K562 (cell line): ENCODE results near the gene SIRT7. TPM values are rescaled to one million over a fixed set of nuclear protein-coding genes. Genes with fewer than 3 reads are reported as not detected.

Source experiments
- ATAC-seq: fragments of 200-7000 bp; cut with Tn5 transposase; 3 replicates; pipeline ENCODE4 v1.9.1; 2020; ENCODE audit warnings: moderate library complexity
- BruUV-seq: library from RNA; stranded (reverse); fragments of 400-500 nt; replicated peaks from 2 replicates; lab custom pipeline; 2021; lab: Mats Ljungman, UMichigan
- CTCF ChIA-PET: fragments of 300-600 bp; formaldehyde crosslinking; extraction: SDS; loops from one replicate; lab custom pipeline; 2021; ENCODE audit warnings: low intra/inter-chr PET ratio; lab: Yijun Ruan, JAX
- POLR2A ChIA-PET: fragments of 300-600, 350-650 bp; sonication (Branson Sonifier 250); formaldehyde crosslinking; extraction: SDS; loops from one replicate; lab custom pipeline; 2021; ENCODE audit warnings: antibody characterized with exemption, inconsistent platforms; lab: Yijun Ruan, JAX
- DNase-seq, 4 experiments: peaks; one replicate each; pipeline versions ENCODE4 v3.0.0 to v3.0.0-alpha.2; 2011 to 2018; ENCODE audit warnings: low spot score in 3 of 4, mixed read lengths in 3 of 4; ENCODE audit errors: extremely low read depth in 1 of 4
- FAIRE-seq: peaks from 2 replicates; lab custom pipeline; 2011; peaks lifted over from hg19 to GRCh38; lab: Jason Lieb, UNC
- H2AFZ ChIP-seq: 2 replicates; pipeline ENCODE4 v1.6.0; 2011; ENCODE audit warnings: low read depth, low read length, control low read depth, inconsistent platforms
- H3K27ac ChIP-seq: fragments of 200-600 bp; 3 replicates; pipeline ENCODE4 v1.8.0; 2011; ENCODE audit warnings: low read depth, mild to moderate bottlenecking, control low read depth, inconsistent platforms, low read length, moderate library complexity, mixed read lengths; ENCODE audit errors: extremely low read depth
- H3K27me3 ChIP-seq, 2 experiments: fragments of 300-600 bp in 1 of 2; 2 replicates in 1 of 2; 3 replicates in 1 of 2; pipeline versions ENCODE4 v1.6.0 to v1.8.0; 2011; ENCODE audit warnings: inconsistent platforms in 2 of 2, low read length in 2 of 2, mild to moderate bottlenecking in 1 of 2, mixed read lengths in 1 of 2, moderate library complexity in 1 of 2; ENCODE audit not compliant: control insufficient read depth in 2 of 2, insufficient read depth in 2 of 2
- H3K36me3 ChIP-seq: fragments of 300-600 bp; 3 replicates; pipeline ENCODE4 v1.8.0; 2011; ENCODE audit warnings: mild to moderate bottlenecking, low read length, inconsistent platforms; ENCODE audit not compliant: control insufficient read depth, insufficient read depth
- H3K4me1 ChIP-seq, 2 experiments: fragments of 200-600 bp in 1 of 2; replicated peaks in 1 of 2; 2 replicates in 1 of 2; 3 replicates in 1 of 2; pipeline versions ENCODE4 v1.5.1 to v1.8.0; 2011; ENCODE audit warnings: inconsistent platforms in 2 of 2, low read length in 2 of 2, mild to moderate bottlenecking in 1 of 2, mixed read lengths in 1 of 2, moderate library complexity in 1 of 2; ENCODE audit not compliant: control insufficient read depth in 2 of 2, insufficient read depth in 2 of 2
- H3K4me2 ChIP-seq: 2 replicates; pipeline ENCODE4 v1.6.1; 2011; ENCODE audit warnings: low read length, control low read depth, inconsistent platforms, mixed read lengths; ENCODE audit not compliant: insufficient read depth
- H3K4me3 ChIP-seq: fragments of 200-600 bp; sonication (generic), shearing (Covaris generic); 2 replicates; pipeline ENCODE4 v1.5.1; 2016; ENCODE audit warnings: control low read depth, inconsistent platforms
- H3K79me2 ChIP-seq: fragments of 200-600 bp; 3 replicates; pipeline ENCODE4 v1.8.0; 2011; ENCODE audit warnings: low read length, inconsistent platforms; ENCODE audit not compliant: control insufficient read depth, insufficient read depth
- H3K9ac ChIP-seq, 2 experiments: 2 replicates each; pipeline versions ENCODE4 v1.6.0 to v1.6.1; 2011; ENCODE audit warnings: low read depth in 2 of 2, low read length in 2 of 2, control low read depth in 1 of 2, inconsistent platforms in 1 of 2, mild to moderate bottlenecking in 1 of 2, mixed read lengths in 1 of 2; ENCODE audit not compliant: insufficient read depth in 1 of 2
- H3K9me1 ChIP-seq: one replicate; pipeline ENCODE4 v1.6.0; 2011; ENCODE audit warnings: inconsistent platforms, mild to moderate bottlenecking, low read length, moderate library complexity; ENCODE audit not compliant: control insufficient read depth, insufficient read depth
- H3K9me3 ChIP-seq: replicated peaks from 2 replicates; pipeline ENCODE4 v1.5.1; 2011; ENCODE audit warnings: low read depth, low read length, inconsistent platforms; ENCODE audit not compliant: control insufficient read depth, insufficient read depth
- H4K20me1 ChIP-seq: replicated peaks from 2 replicates; pipeline ENCODE4 v1.6.1; 2011; ENCODE audit warnings: low read length, inconsistent platforms, mixed read lengths; ENCODE audit not compliant: control insufficient read depth, insufficient read depth
- RBFOX2 ChIP-seq: fragments of 200-400 bp; formaldehyde crosslinking; IDR thresholded peaks from 2 replicates; pipeline ENCODE4 v1.6.1; 2017; ENCODE audit warnings: low read depth, mild to moderate bottlenecking, low read length, moderate library complexity
- WGBS: fragments of 100-300 bp; shearing (Covaris generic); methylation state at CpG from one replicate; pipeline ENCODE4 v1.1.6; 2016; ENCODE audit warnings: low coverage, mixed read lengths; ENCODE audit not compliant: insufficient coverage; ENCODE audit errors: missing lambda C conversion rate; 5-methylcytosine and 5-hydroxymethylcytosine counted together
- in situ Hi-C: fragments of 300-500 bp; cut with MboI; formaldehyde crosslinking; loops from 4 replicates; pipeline ENCODE4 v1.15.0; 2018; ENCODE audit warnings: inconsistent platforms, mixed read lengths
- intact Hi-C: fragments of 100-400 bp; cut with micrococcal nuclease; formaldehyde crosslinking; loops from 2 replicates; pipeline ENCODE4 v1.14.2; 2022
- polyA plus RNA-seq, 8 experiments: library from polyadenylated mRNA; depleted of rRNA in 4 of 8; stranded (reverse) in 5 of 8; unstranded in 3 of 8; fragments of >200 nt; fragmentation: Nextera tagmentation in 2 of 8; fragmentation: Illumina TruSeq in 1 of 8; extraction: Ambion mirVana in 2 of 8; extraction: Trizol in 1 of 8; gene quantifications; 2 replicates each; pipeline versions ENCODE4 v1.2.1 to v1.2.3, GENCODE V29; 2011 to 2014; ENCODE audit warnings: inconsistent platforms in 1 of 8, missing spikeins in 1 of 8
- total RNA-seq, 7 experiments: library from RNA; depleted of rRNA in 6 of 7; stranded (reverse); fragments of >200 nt in 6 of 7; fragmentation: Illumina TruSeq in 2 of 7; extraction: Trizol in 2 of 7; gene quantifications; 2 replicates each; pipeline versions ENCODE4 v1.2.1 to v1.2.3, GENCODE V29; 2011 to 2021; ENCODE audit warnings: low replicate concordance in 1 of 7
- TF ChIP-seq, protein P1 (sequence below), 2 experiments: IDR thresholded peaks; 2 replicates each; pipeline ENCODE4 v1.6.1; 2011; ENCODE audit warnings: borderline replicate concordance in 1 of 2, control low read depth in 1 of 2, low read depth in 1 of 2, low read length in 1 of 2, mild to moderate bottlenecking in 1 of 2, mixed read lengths in 1 of 2, moderate library complexity in 1 of 2; ENCODE audit not compliant: insufficient read depth in 1 of 2, insufficient read length in 1 of 2, poor library complexity in 1 of 2, severe bottlenecking in 1 of 2; ENCODE audit errors: extremely low read depth in 1 of 2
- TF ChIP-seq, protein P2 (sequence below): fragments of 250-450 bp; sonication (Bioruptor Pico); IDR thresholded peaks from 2 replicates; pipeline ENCODE4 v1.5.0; 2021

SIRT7 gene
- total and polyA plus RNA-seq, 9 of the 15 experiments (the other 6 are each of a cell fraction or from before 2014, with no cell fraction given) = 1.6 to 54.8 (median 20.3) TPM

DNA sequence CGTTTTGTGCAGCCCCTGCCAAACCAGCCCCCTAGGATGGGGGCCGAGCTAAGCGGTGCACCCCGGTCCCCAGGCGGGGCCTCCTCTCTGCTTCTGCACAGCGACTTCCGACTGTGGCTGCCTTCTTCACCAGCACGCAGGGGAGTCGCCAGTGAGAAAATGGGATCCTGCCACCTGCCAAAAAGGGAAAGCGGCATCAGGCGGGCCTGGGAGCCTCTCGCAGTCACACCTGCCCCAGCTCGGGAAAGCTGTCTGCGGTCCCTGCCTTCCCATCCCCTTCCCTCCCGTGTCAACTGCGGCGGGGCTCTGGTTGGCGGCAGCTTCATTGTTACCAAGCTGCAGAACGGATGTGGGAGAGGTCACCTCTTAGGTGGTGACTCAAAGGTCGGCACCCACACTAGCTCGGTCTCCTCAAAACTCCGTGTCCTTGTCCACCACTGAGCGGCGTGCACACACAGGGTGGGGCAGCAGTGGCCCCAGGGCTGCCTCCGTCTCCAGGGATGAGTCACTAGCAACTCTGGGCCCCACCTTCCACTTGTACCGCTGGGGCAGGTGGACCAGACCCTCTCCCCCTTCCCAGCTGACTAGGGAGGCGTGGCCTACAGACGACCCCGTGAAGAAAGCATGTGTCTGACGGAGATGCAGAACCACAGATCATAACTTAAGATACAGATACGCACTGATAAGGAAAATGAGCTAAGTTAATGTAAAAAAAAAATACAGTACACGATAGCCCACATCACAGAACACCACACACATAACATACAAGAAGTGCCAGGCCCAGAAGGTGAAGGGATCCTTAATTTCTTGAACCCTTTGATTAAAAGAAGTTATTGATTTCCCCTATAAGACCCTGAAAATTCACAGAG, 5.3 kb downstream of the SIRT7 start (continued):
- TF ChIP-seq, protein P1, sequence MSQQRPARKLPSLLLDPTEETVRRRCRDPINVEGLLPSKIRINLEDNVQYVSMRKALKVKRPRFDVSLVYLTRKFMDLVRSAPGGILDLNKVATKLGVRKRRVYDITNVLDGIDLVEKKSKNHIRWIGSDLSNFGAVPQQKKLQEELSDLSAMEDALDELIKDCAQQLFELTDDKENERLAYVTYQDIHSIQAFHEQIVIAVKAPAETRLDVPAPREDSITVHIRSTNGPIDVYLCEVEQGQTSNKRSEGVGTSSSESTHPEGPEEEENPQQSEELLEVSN (IDR thresholded peaks at IDR 0.05; ENCODE audit: borderline replicate concordance in 1 of 2, extremely low read depth in 1 of 2, insufficient read depth in 1 of 2, insufficient read length in 1 of 2, low read depth in 1 of 2, low read length in 1 of 2, poor library complexity in 1 of 2, severe bottlenecking in 1 of 2) = no peak

DNA sequence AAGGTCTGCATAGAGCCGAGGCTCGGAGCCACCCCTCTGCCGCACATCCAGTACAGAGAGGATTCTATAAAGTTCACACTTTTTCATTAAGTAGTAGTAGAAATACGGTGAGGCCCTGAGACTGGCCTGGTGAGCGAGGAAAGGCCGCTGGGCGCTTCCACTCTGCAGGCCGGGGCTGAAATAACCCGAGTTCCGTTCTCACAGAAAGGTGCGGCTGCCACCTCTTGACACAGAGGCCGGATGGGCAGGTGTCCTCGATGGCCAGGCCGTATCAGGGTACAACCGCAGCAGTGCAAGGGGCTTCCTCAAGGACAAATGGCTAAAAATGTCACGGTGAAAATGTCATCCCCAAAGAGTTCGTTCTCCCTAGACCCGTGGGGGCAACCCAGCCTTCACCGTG, 6.0 kb downstream of the SIRT7 start:
- Histone ChIP-seq H3K4me1 (peaks cover 39 to 90% of the 10 kb centered on the region in 2 experiments), H3K4me3 (no peak overlapping the region), H3K79me2 (peaks cover 37% of the 10 kb centered on the region), H3K9me1 (peaks cover 6% of the 10 kb centered on the region), H3K27me3 (no peaks in the 10 kb centered on the region), H3K27ac (peak overlapping the region; percentile 49; the same call in 1 of the 3 replicates), H3K36me3 (peaks cover 77% of the 10 kb centered on the region; the same call in 2 of the 3 replicates), H3K9me3 (no peaks in the 10 kb centered on the region), H4K20me1 (peaks cover 14% of the 10 kb centered on the region), H3K4me2 (no peak overlapping the region), H3K9ac (peak overlapping the region in 1 of 2 experiments; percentile 52; a peak in 1 of 4 replicates), H2AFZ (no peak overlapping the region)
- in situ Hi-C loops (no loop called here), intact Hi-C loops (no loop called here)
- no peak for FAIRE-seq
- no TSS peak for BruUV-seq
- ChIA-PET POLR2A (interaction anchor here (0.6 to 5.4 kb wide), 8 partner anchors 9 to 84 kb away, joined by 3 to 46 read pairs (median 6); partner anchors contain the start of gene NPB), CTCF (no interaction called here)
- TF ChIP-seq, protein P2, sequence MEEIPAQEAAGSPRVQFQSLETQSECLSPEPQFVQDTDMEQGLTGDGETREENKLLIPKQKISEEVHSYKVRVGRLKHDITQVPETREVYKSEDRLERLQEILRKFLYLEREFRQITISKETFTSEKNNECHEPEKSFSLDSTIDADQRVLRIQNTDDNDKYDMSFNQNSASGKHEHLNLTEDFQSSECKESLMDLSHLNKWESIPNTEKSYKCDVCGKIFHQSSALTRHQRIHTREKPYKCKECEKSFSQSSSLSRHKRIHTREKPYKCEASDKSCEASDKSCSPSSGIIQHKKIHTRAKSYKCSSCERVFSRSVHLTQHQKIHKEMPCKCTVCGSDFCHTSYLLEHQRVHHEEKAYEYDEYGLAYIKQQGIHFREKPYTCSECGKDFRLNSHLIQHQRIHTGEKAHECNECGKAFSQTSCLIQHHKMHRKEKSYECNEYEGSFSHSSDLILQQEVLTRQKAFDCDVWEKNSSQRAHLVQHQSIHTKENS (CRISPR knock-in tag) = no peak
- peak; percentile 43; the same call in 1 of the 2 replicates for TF ChIP-seq RBFOX2
- no peak for ATAC-seq
- DNase-seq = no peak
- 78% methylated on average over 19 of the region's 19 CpGs for WGBS
